H1 (cell line): ENCODE results near the gene LAMA3. TPM values are rescaled to one million over a fixed set of nuclear protein-coding genes. Genes with fewer than 3 reads are reported as not detected.

Experiments used
- CTCF ChIA-PET: fragments of 300-600 bp; sonication (Branson Sonifier 250); formaldehyde crosslinking; loops from one replicate; lab custom pipeline; 2021; ENCODE audit not compliant: partially characterized antibody; lab: Charles Lee
- POLR2A ChIA-PET: fragments of 300-600 bp; sonication (Branson Sonifier 250); formaldehyde crosslinking; loops from one replicate; lab custom pipeline; 2021; ENCODE audit warnings: inconsistent platforms; ENCODE audit not compliant: partially characterized antibody; lab: Charles Lee
- DNase-seq, 2 experiments: peaks; one replicate each; pipeline versions ENCODE4 v3.0.0 to v3.0.0-alpha.2; 2010 to 2022; ENCODE audit warnings: low spot score in 2 of 2, low read depth in 1 of 2, mixed read lengths in 1 of 2
- FAIRE-seq: peaks from 2 replicates; lab custom pipeline; 2011; peaks lifted over from hg19 to GRCh38; lab: Jason Lieb, UNC
- H2AFZ ChIP-seq: 2 replicates; pipeline ENCODE4 v1.8.1; 2012; ENCODE audit warnings: low read length, inconsistent platforms
- H2AK5ac ChIP-seq: 2 replicates; pipeline ENCODE4 v1.6.1; 2013; ENCODE audit warnings: low read depth, low read length
- H2BK120ac ChIP-seq: replicated peaks from 2 replicates; pipeline ENCODE3; 2013; ENCODE audit warnings: low read depth, low read length, inconsistent platforms
- H2BK12ac ChIP-seq: 2 replicates; pipeline ENCODE4 v1.6.1; 2013; ENCODE audit warnings: low read depth, low read length
- H2BK15ac ChIP-seq: 2 replicates; pipeline ENCODE4 v1.6.1; 2013; ENCODE audit warnings: low read length
- H2BK20ac ChIP-seq: 2 replicates; pipeline ENCODE4 v1.6.1; 2013; ENCODE audit warnings: low read length
- H2BK5ac ChIP-seq: 2 replicates; pipeline ENCODE4 v1.6.1; 2013; ENCODE audit warnings: low read depth, low read length
- H3K14ac ChIP-seq: 2 replicates; pipeline ENCODE4 v1.6.1; 2013; ENCODE audit warnings: inconsistent platforms; ENCODE audit not compliant: insufficient read length
- H3K18ac ChIP-seq: 2 replicates; pipeline ENCODE4 v1.6.1; 2013; ENCODE audit warnings: low read length; ENCODE audit errors: extremely low read depth
- H3K23ac ChIP-seq: 2 replicates; pipeline ENCODE4 v1.6.1; 2013; ENCODE audit warnings: inconsistent platforms; ENCODE audit not compliant: insufficient read length
- H3K23me2 ChIP-seq: 2 replicates; pipeline ENCODE4 v1.6.1; 2013; ENCODE audit warnings: low read depth, low read length
- H3K27ac ChIP-seq: 2 replicates; pipeline ENCODE4 v1.6.1; 2011; ENCODE audit warnings: low read depth, low read length, inconsistent platforms
- H3K27me3 ChIP-seq, 4 experiments: replicated peaks in 1 of 4; 1 replicate in 1 of 4; 2 replicates in 3 of 4; pipeline versions ENCODE4 v1.6.1 to v1.8.1; 2011 to 2013; ENCODE audit warnings: low read length in 3 of 4, mild to moderate bottlenecking in 3 of 4, inconsistent platforms in 2 of 4, mixed read lengths in 2 of 4, moderate library complexity in 1 of 4; ENCODE audit not compliant: control insufficient read depth in 3 of 4, insufficient read depth in 3 of 4; ENCODE audit errors: extremely low read depth in 1 of 4
- H3K36me3 ChIP-seq, 4 experiments: 2 replicates each; pipeline versions ENCODE4 v1.6.1 to v1.8.1; 2011 to 2013; ENCODE audit warnings: mild to moderate bottlenecking in 4 of 4, low read length in 3 of 4, moderate library complexity in 2 of 4, control low read depth in 1 of 4, inconsistent platforms in 1 of 4; ENCODE audit not compliant: insufficient read depth in 4 of 4, control insufficient read depth in 2 of 4
- H3K4ac ChIP-seq: replicated peaks from 2 replicates; pipeline ENCODE3; 2013; ENCODE audit warnings: low read length, low read depth, mixed read lengths, inconsistent platforms; ENCODE audit not compliant: insufficient read length
- H3K4me1 ChIP-seq, 4 experiments: replicated peaks in 1 of 4; 1 replicate in 1 of 4; 2 replicates in 3 of 4; pipeline versions ENCODE4 v1.6.1 to v1.8.1; 2011 to 2013; ENCODE audit warnings: low read length in 3 of 4, inconsistent platforms in 2 of 4, mixed read lengths in 1 of 4; ENCODE audit not compliant: insufficient read depth in 4 of 4, control insufficient read depth in 3 of 4
- H3K4me2 ChIP-seq, 2 experiments: 2 replicates each; pipeline versions ENCODE4 v1.6.1 to v1.8.1; 2011 to 2013; ENCODE audit warnings: low read depth in 2 of 2, low read length in 2 of 2, control low read depth in 1 of 2, inconsistent platforms in 1 of 2, mild to moderate bottlenecking in 1 of 2; ENCODE audit not compliant: insufficient read depth in 1 of 2
- H3K4me3 ChIP-seq, 4 experiments: fragments of 200-600, 300-600 bp in 1 of 4; sonication (generic), shearing (Covaris generic), sonication (Bioruptor Twin) in 1 of 4; 2 replicates each; pipeline versions ENCODE4 v1.5.1 to v1.8.1; 2011 to 2016; ENCODE audit warnings: low read length in 4 of 4, low read depth in 3 of 4, control low read depth in 2 of 4, inconsistent platforms in 2 of 4, mild to moderate bottlenecking in 2 of 4, mixed read lengths in 1 of 4, moderate library complexity in 1 of 4; ENCODE audit not compliant: insufficient read depth in 2 of 4; ENCODE audit errors: extremely low read depth in 1 of 4
- H3K56ac ChIP-seq: replicated peaks from 2 replicates; pipeline ENCODE3; 2013; ENCODE audit warnings: low read depth, mild to moderate bottlenecking, mixed read lengths, low read length, inconsistent platforms; ENCODE audit not compliant: insufficient read length
- H3K79me1 ChIP-seq: 2 replicates; pipeline ENCODE4 v1.6.1; 2013; ENCODE audit warnings: low read depth, low read length, control low read depth
- H3K79me2 ChIP-seq, 2 experiments: 2 replicates each; pipeline versions ENCODE4 v1.6.1 to v1.8.1; 2012 to 2013; ENCODE audit warnings: low read length in 2 of 2, mild to moderate bottlenecking in 2 of 2, inconsistent platforms in 1 of 2; ENCODE audit not compliant: insufficient read depth in 2 of 2, control insufficient read depth in 1 of 2
- H3K9ac ChIP-seq, 4 experiments: replicated peaks in 1 of 4; 1 replicate in 1 of 4; 2 replicates in 3 of 4; pipeline versions ENCODE4 v1.6.1 to v1.8.1; 2011 to 2013; ENCODE audit warnings: low read depth in 3 of 4, low read length in 3 of 4, control low read depth in 2 of 4, mild to moderate bottlenecking in 2 of 4, moderate library complexity in 2 of 4, inconsistent platforms in 1 of 4; ENCODE audit errors: extremely low read depth in 1 of 4
- H3K9me3 ChIP-seq, 2 experiments: 2 replicates each; pipeline versions ENCODE4 v1.6.1 to v1.8.1; 2012 to 2013; ENCODE audit warnings: mild to moderate bottlenecking in 2 of 2, moderate library complexity in 2 of 2, control low read depth in 1 of 2, inconsistent platforms in 1 of 2, low read depth in 1 of 2, low read length in 1 of 2, mixed read lengths in 1 of 2; ENCODE audit not compliant: insufficient read depth in 2 of 2
- H4K20me1 ChIP-seq, 2 experiments: replicated peaks in 1 of 2; 2 replicates each; pipeline versions ENCODE3 to v1.8.1; 2011 to 2013; ENCODE audit warnings: inconsistent platforms in 2 of 2, low read length in 2 of 2, mild to moderate bottlenecking in 1 of 2; ENCODE audit not compliant: insufficient read depth in 2 of 2, control insufficient read depth in 1 of 2
- H4K5ac ChIP-seq: 2 replicates; pipeline ENCODE4 v1.6.1; 2013; ENCODE audit warnings: low read length, low read depth, mixed read lengths, inconsistent platforms; ENCODE audit not compliant: insufficient read length
- H4K8ac ChIP-seq: 2 replicates; pipeline ENCODE4 v1.8.0; 2013; ENCODE audit warnings: mild to moderate bottlenecking, moderate library complexity, low read length, inconsistent platforms; ENCODE audit not compliant: insufficient read depth; ENCODE audit errors: extremely low read depth
- H4K91ac ChIP-seq: replicated peaks from 2 replicates; pipeline ENCODE3; 2013; ENCODE audit warnings: low read length, mixed read lengths, inconsistent platforms; ENCODE audit not compliant: insufficient read length
- CTBP2 ChIP-seq: IDR thresholded peaks from 2 replicates; pipeline ENCODE4 v1.7.0; 2011; ENCODE audit warnings: borderline replicate concordance, mild to moderate bottlenecking, moderate library complexity, mixed read lengths, low read length; ENCODE audit not compliant: insufficient read depth, insufficient read length
- HDAC2 ChIP-seq, 2 experiments: fragments of 300-600 bp in 1 of 2; sonication (generic) in 1 of 2; IDR thresholded peaks; 2 replicates each; pipeline ENCODE4 v1.6.1; 2011 to 2012; ENCODE audit warnings: low read depth in 2 of 2, low read length in 2 of 2, mild to moderate bottlenecking in 2 of 2, moderate library complexity in 2 of 2, borderline replicate concordance in 1 of 2, inconsistent platforms in 1 of 2
- HDAC6 ChIP-seq: IDR thresholded peaks from one replicate; pipeline ENCODE4 v1.7.1; 2012; ENCODE audit warnings: low read depth, mild to moderate bottlenecking, inconsistent platforms, low read length, moderate library complexity
- KDM1A ChIP-seq: fragments of 200-600, 300-600 bp; sonication (generic); IDR thresholded peaks from 2 replicates; pipeline ENCODE4 v1.7.1; 2016; ENCODE audit warnings: mild to moderate bottlenecking, low read length, borderline replicate concordance
- KDM4A ChIP-seq: IDR thresholded peaks from one replicate; pipeline ENCODE4 v1.7.1; 2012; ENCODE audit warnings: low read depth, mild to moderate bottlenecking, moderate library complexity, low read length, inconsistent platforms; ENCODE audit not compliant: severe bottlenecking
- RFX5 ChIP-seq: IDR thresholded peaks from 2 replicates; pipeline ENCODE4 v1.6.1; 2011; ENCODE audit warnings: low read depth, low read length, improper control_type of control experiment, borderline replicate concordance
- SRF ChIP-seq: IDR thresholded peaks from 2 replicates; pipeline ENCODE4 v1.6.1; 2011; ENCODE audit warnings: mild to moderate bottlenecking, low read depth, low read length, moderate library complexity
- WGBS, 2 experiments: shearing (Covaris generic) in 1 of 2; methylation state at CpG; one replicate each; pipeline versions ENCODE4 v1.1.6 to v1.1.7; 2013 to 2015; ENCODE audit warnings: low lambda C conversion rate in 2 of 2, mixed read lengths in 2 of 2, inconsistent platforms in 1 of 2, low coverage in 1 of 2, missing lambda C conversion rate in 1 of 2; ENCODE audit not compliant: insufficient replicate concordance in 2 of 2, insufficient coverage in 1 of 2, insufficient read length in 1 of 2; ENCODE audit errors: extremely low coverage in 1 of 2, missing lambda C conversion rate in 1 of 2; 5-methylcytosine and 5-hydroxymethylcytosine counted together
- polyA plus RNA-seq, 7 experiments: library from polyadenylated mRNA; depleted of rRNA in 3 of 7; stranded (reverse) in 5 of 7; unstranded in 2 of 7; fragments of >200 nt in 5 of 7; fragments of 200-250 nt in 2 of 7; gene quantifications; 1 replicate in 5 of 7; 2 replicates in 1 of 7; 4 replicates in 1 of 7; pipeline versions ENCODE4 v1.2.1 to v1.2.3, GENCODE V29; 2011 to 2013; ENCODE audit warnings: missing spikeins in 2 of 7, mixed read lengths in 2 of 7
- total RNA-seq: library from RNA; stranded (reverse); fragmentation: NEBNext Ultra II Directional; extraction: Animal tissue kit (Norgen Biotek cat#: 25700); gene quantifications from 2 replicates; pipeline ENCODE4 v1.2.1, GENCODE V29; 2021
- TF ChIP-seq, protein P1 (sequence below): IDR thresholded peaks from 2 replicates; pipeline ENCODE4 v1.6.1; 2011; ENCODE audit warnings: low read depth, mild to moderate bottlenecking, low read length; ENCODE audit not compliant: insufficient read depth
- TF ChIP-seq, protein P2 (sequence below): IDR thresholded peaks from 2 replicates; pipeline ENCODE4 v1.6.1; 2012; ENCODE audit warnings: low read length, inconsistent platforms

Gene LAMA3
- total and polyA plus RNA-seq, 2 of the 8 experiments (the other 6 are each of a cell fraction or from before 2014, with no cell fraction given) = 0.76 to 5.0 TPM

- no peak overlapping the region for H4K91ac ChIP-seq
- FAIRE-seq (no peak), DNase-seq (peak in 1 of 2 experiments; percentile 31)
- no peaks in the 10 kb centered on the region for H3K9me3 ChIP-seq
- no peak overlapping the region for H2AFZ ChIP-seq
- H3K9ac ChIP-seq = no peak overlapping the region
- no peaks in the 10 kb centered on the region for H3K79me1 ChIP-seq
- no peak overlapping the region for H3K14ac ChIP-seq
- no peak overlapping the region for H2AK5ac ChIP-seq
- 100% methylated on average over 2 of the region's 2 CpGs; no CpG with 5 or more reads in 1 of the 2 experiments for WGBS, 2 experiments
- no peak overlapping the region for H2BK120ac ChIP-seq
- no peaks in the 10 kb centered on the region for H4K20me1 ChIP-seq
- no peak overlapping the region for H3K56ac ChIP-seq
- H3K4me1 ChIP-seq = peaks cover 0 to 14% (median 6%) of the 10 kb centered on the region in 4 experiments; a peak in 6 of 7 replicates
- H3K23me2 ChIP-seq = no peaks in the 10 kb centered on the region; the same call in 1 of the 2 replicates
- no peak overlapping the region for H2BK20ac ChIP-seq
- no peak overlapping the region for H4K5ac ChIP-seq
- H3K27ac ChIP-seq = no peak overlapping the region
- CTCF ChIA-PET = interaction anchor here (0.6 to 2.0 kb wide), 3 partner anchors 11 to 118 kb away, joined by 3 to 4 read pairs (median 3); no protein-coding TSS in a partner anchor
- H3K4ac ChIP-seq = no peak overlapping the region
- H2BK12ac ChIP-seq = 0 out of 2 replicates have a peak overlapping the region, but pooled peaks have one; percentile 21
- H3K79me2 ChIP-seq = no peaks in the 10 kb centered on the region
- no peak overlapping the region for H2BK15ac ChIP-seq
- H3K27me3 ChIP-seq = no peaks in the 10 kb centered on the region
- no peak overlapping the region for H3K4me2 ChIP-seq
- H4K8ac ChIP-seq = no peak overlapping the region
- no peak overlapping the region for H3K4me3 ChIP-seq
- H3K18ac ChIP-seq = no peak overlapping the region
- POLR2A ChIA-PET = no interaction called here
- no peaks in the 10 kb centered on the region for H3K36me3 ChIP-seq
- no peak overlapping the region for H3K23ac ChIP-seq
- H2BK5ac ChIP-seq = peak overlapping the region; percentile 21; the same call in 1 of the 2 replicates
- TF ChIP-seq KDM1A = no peak
- TF ChIP-seq, protein P1, sequence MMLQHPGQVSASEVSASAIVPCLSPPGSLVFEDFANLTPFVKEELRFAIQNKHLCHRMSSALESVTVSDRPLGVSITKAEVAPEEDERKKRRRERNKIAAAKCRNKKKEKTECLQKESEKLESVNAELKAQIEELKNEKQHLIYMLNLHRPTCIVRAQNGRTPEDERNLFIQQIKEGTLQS = no peak
- TF ChIP-seq SRF = no peak
- no peak for TF ChIP-seq HDAC2 (IDR thresholded peaks at IDR 0.05; ENCODE audit: borderline replicate concordance in 1 of 2, low read depth in 2 of 2, low read length in 2 of 2)
- no peak for TF ChIP-seq HDAC6
- TF ChIP-seq RFX5 = no peak
- no peak for TF ChIP-seq CTBP2
- TF ChIP-seq, protein P2, sequence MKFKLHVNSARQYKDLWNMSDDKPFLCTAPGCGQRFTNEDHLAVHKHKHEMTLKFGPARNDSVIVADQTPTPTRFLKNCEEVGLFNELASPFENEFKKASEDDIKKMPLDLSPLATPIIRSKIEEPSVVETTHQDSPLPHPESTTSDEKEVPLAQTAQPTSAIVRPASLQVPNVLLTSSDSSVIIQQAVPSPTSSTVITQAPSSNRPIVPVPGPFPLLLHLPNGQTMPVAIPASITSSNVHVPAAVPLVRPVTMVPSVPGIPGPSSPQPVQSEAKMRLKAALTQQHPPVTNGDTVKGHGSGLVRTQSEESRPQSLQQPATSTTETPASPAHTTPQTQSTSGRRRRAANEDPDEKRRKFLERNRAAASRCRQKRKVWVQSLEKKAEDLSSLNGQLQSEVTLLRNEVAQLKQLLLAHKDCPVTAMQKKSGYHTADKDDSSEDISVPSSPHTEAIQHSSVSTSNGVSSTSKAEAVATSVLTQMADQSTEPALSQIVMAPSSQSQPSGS = no peak
- TF ChIP-seq KDM4A = no peak
These were observed 264.7 kb downstream of the LAMA3 start for GRCh38 chr18:23953984-23954383.
